Sigmoid colon (tissue), 4 donors: Measurements from ENCODE around the gene NACC1.

Experiments
- EP300 ChIP-seq, 4 donors: sonication (generic); formaldehyde crosslinking; IDR thresholded peaks; one replicate each; pipeline ENCODE4 v1.6.1; 2017; ENCODE audit warnings: antibody characterized with exemption in 4 of 4
- TF ChIP-seq, protein P1 (sequence below), 4 experiments: fragments of 450-650 bp in 3 of 4; fragments of 200-600 bp in 1 of 4; IDR thresholded peaks; one replicate each; pipeline ENCODE4 v1.5.1; 2016 to 2019; ENCODE audit warnings: antibody characterized with exemption in 4 of 4, mild to moderate bottlenecking in 3 of 4, moderate library complexity in 2 of 4

DNA sequence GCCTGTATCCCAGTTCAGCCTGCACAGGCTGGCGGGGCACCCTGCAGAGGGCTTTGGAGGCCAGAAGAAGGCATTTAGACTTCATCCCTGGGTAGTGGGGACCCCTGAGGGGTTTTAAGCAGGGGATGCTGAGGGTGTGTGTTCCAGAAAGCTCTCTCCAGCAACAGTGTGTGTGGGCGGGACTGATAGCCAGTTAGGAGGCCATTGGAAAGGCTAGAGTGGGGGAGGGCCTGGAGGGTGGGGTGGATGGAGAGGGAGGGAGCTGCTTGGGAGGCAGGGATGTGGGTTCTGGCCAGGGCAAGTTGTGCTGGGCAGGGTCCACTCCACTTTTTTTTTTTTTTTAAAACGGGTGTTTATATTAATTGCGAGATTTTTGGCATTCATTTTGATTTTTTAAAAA, 43.7 kb upstream of the NACC1 start:
- no peak for TF ChIP-seq EP300 (IDR thresholded peaks at IDR 0.05)
- TF ChIP-seq, protein P1, sequence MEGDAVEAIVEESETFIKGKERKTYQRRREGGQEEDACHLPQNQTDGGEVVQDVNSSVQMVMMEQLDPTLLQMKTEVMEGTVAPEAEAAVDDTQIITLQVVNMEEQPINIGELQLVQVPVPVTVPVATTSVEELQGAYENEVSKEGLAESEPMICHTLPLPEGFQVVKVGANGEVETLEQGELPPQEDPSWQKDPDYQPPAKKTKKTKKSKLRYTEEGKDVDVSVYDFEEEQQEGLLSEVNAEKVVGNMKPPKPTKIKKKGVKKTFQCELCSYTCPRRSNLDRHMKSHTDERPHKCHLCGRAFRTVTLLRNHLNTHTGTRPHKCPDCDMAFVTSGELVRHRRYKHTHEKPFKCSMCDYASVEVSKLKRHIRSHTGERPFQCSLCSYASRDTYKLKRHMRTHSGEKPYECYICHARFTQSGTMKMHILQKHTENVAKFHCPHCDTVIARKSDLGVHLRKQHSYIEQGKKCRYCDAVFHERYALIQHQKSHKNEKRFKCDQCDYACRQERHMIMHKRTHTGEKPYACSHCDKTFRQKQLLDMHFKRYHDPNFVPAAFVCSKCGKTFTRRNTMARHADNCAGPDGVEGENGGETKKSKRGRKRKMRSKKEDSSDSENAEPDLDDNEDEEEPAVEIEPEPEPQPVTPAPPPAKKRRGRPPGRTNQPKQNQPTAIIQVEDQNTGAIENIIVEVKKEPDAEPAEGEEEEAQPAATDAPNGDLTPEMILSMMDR (IDR thresholded peaks at IDR 0.05) = no peak
